BE2C (cell line): ENCODE data around the gene MAN2A1. TPM values are rescaled to one million over a fixed set of nuclear protein-coding genes. Genes with fewer than 3 reads are reported as not detected.

ENCODE experiments used
- DNase-seq: peaks from one replicate; pipeline ENCODE4 v3.0.0-alpha.2; 2020
- H3K27me3 ChIP-seq: fragments of 250-450 bp; sonication (Bioruptor Pico); 2 replicates; pipeline ENCODE4 v1.5.1; 2020; ENCODE audit warnings: mild to moderate bottlenecking
- H3K36me3 ChIP-seq: fragments of 250-450 bp; sonication (Bioruptor Pico); 2 replicates; pipeline ENCODE4 v1.5.1; 2020; ENCODE audit warnings: mild to moderate bottlenecking
- H3K4me1 ChIP-seq: fragments of 250-450 bp; sonication (Bioruptor Pico); 2 replicates; pipeline ENCODE4 v1.5.1; 2020
- H3K4me3 ChIP-seq: 2 replicates; pipeline ENCODE4 v1.5.1; 2011; ENCODE audit warnings: low read depth, low read length
- H3K9me3 ChIP-seq: fragments of 250-450 bp; sonication (Bioruptor Pico); 2 replicates; pipeline ENCODE4 v1.5.1; 2020
- CTCF ChIP-seq: IDR thresholded peaks from 2 replicates; pipeline ENCODE4 v1.5.1; 2012; ENCODE audit warnings: mild to moderate bottlenecking, low read depth, low read length
- polyA plus RNA-seq: library from polyadenylated mRNA; unstranded; fragments of >200 nt; gene quantifications from one replicate; pipeline ENCODE4 v1.2.1, GENCODE V29; 2012; ENCODE audit warnings: low read depth, missing spikeins; ENCODE audit not compliant: insufficient read length, insufficient read depth

The MAN2A1 gene
- 3.6 TPM for polyA plus RNA-seq

- H3K9me3 ChIP-seq: no peaks in the 10 kb centered on the region
- no peaks in the 10 kb centered on the region; the same call in 1 of the 2 replicates for H3K4me1 ChIP-seq
- peak within 1 kb of the TSS; percentile 87 for H3K4me3 ChIP-seq
- DNase-seq: peak; percentile 80
- no peaks in the 10 kb centered on the region for H3K36me3 ChIP-seq
- TF ChIP-seq CTCF: no peak
- no peaks in the 10 kb centered on the region for H3K27me3 ChIP-seq
Observed at GRCh38 chr5:109689740-109690241, at the start of gene MAN2A1. MAN2A1 (plus strand) TSS chr5:109689927; CDS start chr5:109690418, 491 bp downstream.

GRCh38 chr5:109640976-109641375, 48.8 kb upstream of the MAN2A1 start:
- H3K4me3 ChIP-seq: no peak overlapping the region
- no peaks in the 10 kb centered on the region for H3K27me3 ChIP-seq
- no peaks in the 10 kb centered on the region for H3K9me3 ChIP-seq
- no peaks in the 10 kb centered on the region for H3K36me3 ChIP-seq
- no peak for DNase-seq
- TF ChIP-seq CTCF: no peak
- peaks cover 8% of the 10 kb centered on the region for H3K4me1 ChIP-seq

- no peaks in the 10 kb centered on the region for H3K36me3 ChIP-seq
- no peak overlapping the region for H3K4me3 ChIP-seq
- no peak for DNase-seq
- no peaks in the 10 kb centered on the region for H3K27me3 ChIP-seq
- no peak for TF ChIP-seq CTCF
- peaks cover 11% of the 10 kb centered on the region for H3K4me1 ChIP-seq
- no peaks in the 10 kb centered on the region for H3K9me3 ChIP-seq
Observed at GRCh38 chr5:109643791-109644350, 45.9 kb upstream of the MAN2A1 start.

- no peak for DNase-seq
- peaks cover 11% of the 10 kb centered on the region for H3K4me1 ChIP-seq
- no peak overlapping the region for H3K4me3 ChIP-seq
- TF ChIP-seq CTCF: no peak
- H3K9me3 ChIP-seq: no peaks in the 10 kb centered on the region
- no peaks in the 10 kb centered on the region for H3K36me3 ChIP-seq
- no peaks in the 10 kb centered on the region for H3K27me3 ChIP-seq
Observed at GRCh38 chr5:109644829-109645228, 44.9 kb upstream of the MAN2A1 start.

- H3K4me3 ChIP-seq: no peak overlapping the region
- no peak for TF ChIP-seq CTCF
- H3K36me3 ChIP-seq: no peaks in the 10 kb centered on the region
- DNase-seq: peak; percentile 77
- no peaks in the 10 kb centered on the region for H3K27me3 ChIP-seq
- H3K4me1 ChIP-seq: peaks cover 13% of the 10 kb centered on the region
- no peaks in the 10 kb centered on the region for H3K9me3 ChIP-seq
Observed at GRCh38 chr5:109645707-109646192, 44.0 kb upstream of the MAN2A1 start.

DNA sequence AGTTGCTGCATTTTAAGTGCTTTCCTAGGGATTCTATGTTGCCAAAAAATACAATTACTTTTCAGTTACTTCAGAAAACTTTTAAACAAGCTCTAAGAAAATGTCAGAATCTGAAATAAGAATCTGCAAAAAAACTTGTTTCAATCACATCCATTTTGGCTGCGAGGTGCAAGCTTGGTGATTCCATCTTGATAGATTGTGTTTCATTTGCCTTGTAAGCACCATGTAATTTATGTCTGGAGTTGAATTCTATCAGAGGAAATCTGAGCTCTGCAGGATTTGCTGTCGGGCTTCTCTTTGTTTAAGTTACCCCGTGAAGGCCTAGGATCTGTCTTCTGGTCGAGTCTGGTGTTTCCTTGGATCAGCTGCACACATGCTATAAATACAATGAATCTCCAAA, 40.4 kb upstream of the MAN2A1 start:
- no peaks in the 10 kb centered on the region for H3K27me3 ChIP-seq
- H3K4me3 ChIP-seq: no peak overlapping the region
- no peaks in the 10 kb centered on the region for H3K36me3 ChIP-seq
- H3K9me3 ChIP-seq: no peaks in the 10 kb centered on the region
- no peak for DNase-seq
- H3K4me1 ChIP-seq: peaks cover 13% of the 10 kb centered on the region
- no peak for TF ChIP-seq CTCF
